Measurements from ENCODE around the gene LRSAM1.

LRSAM1 gene

GRCh38 chr9:127424676-127424999 lies 26.7 kb upstream of the LRSAM1 start:
- in situ Hi-C loops (cut with HindIII; ENCODE audit: low sequenced_read_pairs): no loop called here

GRCh38 chr9:127426756-127427155 lies 24.6 kb upstream of the LRSAM1 start:
- in situ Hi-C loops (cut with HindIII; ENCODE audit: low sequenced_read_pairs): no loop called here

DNA sequence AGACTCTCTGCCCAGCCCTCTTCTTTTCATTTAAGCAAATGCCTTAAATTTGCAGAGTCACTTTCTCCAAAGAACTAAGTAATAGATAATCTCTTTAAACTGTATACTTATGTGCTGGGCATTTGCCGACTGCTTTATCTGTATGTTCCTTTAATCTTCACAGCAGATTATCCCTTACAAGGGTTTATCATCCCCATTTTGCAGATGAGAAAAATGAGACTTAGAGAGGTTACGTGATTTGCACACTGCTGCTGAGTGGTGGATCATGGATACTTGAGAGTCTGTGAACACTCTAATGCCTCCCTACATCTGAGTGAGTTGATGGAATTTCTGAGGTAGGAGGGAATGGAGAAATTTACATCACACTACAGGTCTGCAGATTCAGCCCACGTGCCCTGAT lies 23.0 kb upstream of the LRSAM1 start:
- in situ Hi-C loops (cut with HindIII; ENCODE audit: low sequenced_read_pairs): no loop called here

- in situ Hi-C loops (cut with HindIII; ENCODE audit: low sequenced_read_pairs): no loop called here
Measured at GRCh38 chr9:127430415-127430814, 20.9 kb upstream of the LRSAM1 start.

GRCh38 chr9:127437497-127438264 lies 13.6 kb upstream of the LRSAM1 start:
- in situ Hi-C loops (cut with HindIII; ENCODE audit: low sequenced_read_pairs): no loop called here

DNA sequence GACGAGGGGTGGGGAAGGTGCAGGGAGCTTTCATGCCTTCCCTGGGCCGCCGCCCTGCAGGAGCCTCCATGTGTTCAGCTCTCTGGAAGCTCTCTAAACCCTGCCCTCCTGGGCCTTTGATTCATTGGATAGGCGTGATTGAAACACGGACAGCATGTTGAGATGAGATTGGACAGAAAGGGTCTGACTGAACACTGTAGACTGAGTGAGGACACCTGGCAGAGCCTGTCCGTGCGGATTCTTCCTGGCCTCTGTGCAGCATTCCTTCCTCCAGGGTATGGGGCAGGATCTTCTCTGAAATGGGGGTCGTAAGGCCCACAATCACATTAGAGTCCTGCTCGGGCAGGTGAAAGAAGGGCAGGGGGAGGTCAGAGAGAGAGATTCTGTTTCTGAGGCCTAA lies 12.9 kb upstream of the LRSAM1 start:
- in situ Hi-C loops (cut with HindIII; ENCODE audit: low sequenced_read_pairs): no loop called here

GRCh38 chr9:127444283-127444920 lies 6.9 kb upstream of the LRSAM1 start:
- in situ Hi-C loops (cut with HindIII; ENCODE audit: low sequenced_read_pairs): no loop called here

GRCh38 chr9:127444921-127445850 lies 6.1 kb upstream of the LRSAM1 start:
- in situ Hi-C loops (cut with HindIII; ENCODE audit: low sequenced_read_pairs): no loop called here

DNA sequence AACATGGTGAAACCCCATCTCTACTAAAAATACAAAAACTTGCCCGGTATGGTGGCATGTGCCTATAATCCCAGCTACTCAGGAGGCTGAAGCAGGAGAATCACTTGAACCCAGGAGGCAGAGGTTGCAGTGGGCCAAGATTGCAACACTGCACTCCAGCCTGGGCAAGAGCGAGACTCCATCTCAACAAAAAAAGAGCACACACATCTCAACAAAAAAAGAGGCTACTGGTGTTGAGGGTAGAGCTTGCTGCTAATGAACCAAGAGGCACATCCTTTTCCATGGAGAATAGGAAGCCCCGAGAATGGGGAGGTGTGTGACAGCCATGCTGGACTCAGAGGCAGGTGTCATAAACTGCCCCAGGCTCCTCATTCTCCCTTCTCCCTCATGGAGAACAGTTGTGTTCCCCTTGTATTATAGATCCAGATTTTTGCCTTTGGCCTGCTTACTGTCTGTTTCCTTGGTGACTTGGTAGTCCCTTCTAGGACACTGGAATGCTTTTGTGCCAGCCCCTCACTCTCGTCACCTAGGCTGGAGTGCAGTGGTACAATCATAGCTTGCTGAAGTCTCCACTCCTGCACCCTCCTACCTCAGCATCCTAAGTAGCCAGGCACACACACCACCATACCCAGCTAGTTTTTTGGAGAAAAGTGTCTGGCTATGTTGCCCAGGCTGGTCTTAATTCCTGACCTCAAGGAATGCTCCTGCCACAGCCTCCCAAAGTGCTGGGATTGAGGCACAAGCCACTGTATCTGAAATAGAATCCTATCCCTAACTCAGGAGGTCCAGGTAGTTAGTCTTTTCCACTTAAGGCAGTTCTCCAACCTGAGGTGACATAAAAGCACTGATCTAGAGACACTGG lies 5.2 kb upstream of the LRSAM1 start:
- in situ Hi-C loops (cut with HindIII; ENCODE audit: low sequenced_read_pairs): no loop called here

GRCh38 chr9:127446713-127447415 lies 4.4 kb upstream of the LRSAM1 start:
- in situ Hi-C loops (cut with HindIII; ENCODE audit: low sequenced_read_pairs): no loop called here

GRCh38 chr9:127447416-127448111 lies 3.7 kb upstream of the LRSAM1 start:
- in situ Hi-C loops (cut with HindIII; ENCODE audit: low sequenced_read_pairs): no loop called here

GRCh38 chr9:127448112-127448805 lies 3.1 kb upstream of the LRSAM1 start:
- in situ Hi-C loops (cut with HindIII; ENCODE audit: low sequenced_read_pairs): no loop called here

- in situ Hi-C loops (cut with HindIII; ENCODE audit: low sequenced_read_pairs): no loop called here
Measured at GRCh38 chr9:127449332-127449966, 1.9 kb upstream of the LRSAM1 start.

DNA sequence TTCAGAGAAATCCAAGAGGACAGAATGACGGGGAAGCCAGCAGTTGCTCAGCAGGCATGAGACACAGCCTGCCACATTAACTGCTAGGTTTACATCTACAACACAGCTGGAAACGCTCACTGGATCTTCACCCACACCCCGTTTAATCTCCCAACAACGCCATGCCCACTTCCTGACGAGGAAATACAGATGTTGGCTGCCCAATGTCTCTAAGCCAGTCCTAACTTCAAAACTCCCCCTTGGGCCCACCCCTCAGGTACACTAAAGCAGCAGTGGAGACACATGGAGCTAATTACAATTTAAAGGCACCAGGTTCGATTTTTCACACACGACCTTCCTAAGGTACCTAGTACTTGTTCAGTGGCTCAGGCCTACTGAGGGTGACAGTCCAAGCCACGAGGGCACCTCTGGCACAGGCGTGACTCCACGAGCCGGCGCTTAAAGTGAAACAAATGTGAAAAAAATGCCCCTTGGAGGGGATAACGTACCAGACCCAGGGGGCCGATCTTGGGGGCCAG lies 1.0 kb upstream of the LRSAM1 start:
- in situ Hi-C loops (cut with HindIII; ENCODE audit: low sequenced_read_pairs): no loop called here

GRCh38 chr9:127451608-127451857 lies 223 bp downstream of the LRSAM1 start:
- in situ Hi-C loops (cut with HindIII; ENCODE audit: low sequenced_read_pairs): no loop called here

DNA sequence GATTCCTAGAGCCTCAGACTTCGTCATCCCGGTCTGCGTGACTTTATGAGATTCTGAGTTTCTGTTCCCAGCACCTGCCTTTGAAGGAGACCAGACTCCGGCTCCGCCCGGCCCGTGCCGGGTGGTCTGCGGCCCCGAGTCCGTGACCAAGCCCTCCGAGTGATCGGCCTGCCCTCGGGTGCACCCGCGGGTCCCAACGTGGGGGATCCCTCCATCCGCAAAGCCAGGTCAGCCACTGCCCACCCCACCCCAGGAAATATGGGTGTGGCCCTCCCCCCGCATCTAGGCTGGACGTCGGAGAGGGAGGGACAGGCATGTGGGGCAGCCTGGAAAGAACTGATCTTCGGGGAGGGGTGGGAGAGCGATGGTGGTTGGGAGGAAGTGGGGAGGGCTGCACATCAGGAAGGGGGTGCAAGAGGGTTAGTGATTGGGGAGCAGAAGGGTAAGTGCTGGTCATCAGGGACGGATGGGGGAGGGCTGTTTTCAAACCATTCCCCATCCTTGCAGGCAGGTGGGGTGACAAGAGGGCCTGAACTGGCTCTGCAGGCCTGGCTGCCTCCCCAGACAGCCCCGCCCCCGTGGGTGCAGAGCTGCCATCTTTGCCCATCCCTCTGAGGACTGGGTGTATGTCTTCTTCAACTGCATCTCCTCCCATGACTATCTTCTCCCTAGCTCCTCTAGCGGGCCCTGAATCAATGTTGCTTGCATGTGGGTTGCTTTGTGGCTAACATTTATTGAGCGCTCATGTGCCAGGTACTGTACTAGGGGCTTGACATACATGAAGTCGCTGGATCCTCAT lies 747 bp downstream of the LRSAM1 start:
- in situ Hi-C loops (cut with HindIII; ENCODE audit: low sequenced_read_pairs): no loop called here

DNA sequence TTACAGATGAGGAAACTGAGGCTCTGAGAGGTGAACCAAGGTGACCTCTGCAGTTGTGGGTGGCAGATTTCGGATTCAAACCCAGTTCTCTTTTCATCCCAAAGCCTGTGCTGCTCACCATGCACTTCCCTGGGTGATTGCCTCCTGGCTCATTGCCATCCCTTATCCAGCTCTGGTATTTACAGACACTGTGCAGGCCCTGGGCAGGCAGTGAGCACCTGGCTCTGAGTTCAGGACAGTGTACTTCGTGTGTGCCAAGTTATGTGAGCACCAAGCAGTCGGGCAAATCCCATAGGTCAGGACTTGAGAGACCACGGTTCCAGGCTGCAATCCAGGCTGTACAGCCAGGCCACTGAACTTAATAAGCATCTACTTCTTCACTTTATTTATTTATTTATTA lies 1.4 kb downstream of the LRSAM1 start:
- in situ Hi-C loops (cut with HindIII; ENCODE audit: low sequenced_read_pairs): no loop called here
